ENCODE results near the gene USP3. TPM values are rescaled to one million over a fixed set of nuclear protein-coding genes. Genes with fewer than 3 reads are reported as not detected.

The USP3 gene
- polyA plus RNA-seq, 1 donor (not counting 4 experiments of a cell fraction or from before 2014, with no cell fraction given), result 16.2 TPM

GRCh38 chr15:63501256-63502089 lies 2.9 kb upstream of the USP3 start:
- peak overlapping the region; percentile 74 for H3K27ac ChIP-seq (ENCODE audit: control insufficient read depth, insufficient read depth, low read length)
- FAIRE-seq, result no peak
- H3K4me2 ChIP-seq (ENCODE audit: control insufficient read depth, extremely low read depth, insufficient read depth, low read depth, low read length), result peak overlapping the region; percentile 68
- dilution Hi-C loops (cut with MboI; ENCODE audit: extremely low pct_ligation_motif_present, low sequenced_read_pairs), result no loop called here
- no peaks in the 10 kb centered on the region for H3K9me3 ChIP-seq (ENCODE audit: control insufficient read depth, low read depth, low read length)
- H3K27me3 ChIP-seq (ENCODE audit: control insufficient read depth, extremely low read depth, insufficient read depth, low read length), result no peaks in the 10 kb centered on the region
- TF ChIP-seq EZH2 (IDR thresholded peaks at IDR 0.05; ENCODE audit: low read length), result no peak
- TF ChIP-seq CTCF (optimal IDR thresholded peaks at IDR 0.05 in 1 of 3, IDR thresholded peaks at IDR 0.05 in 1 of 3, conservative IDR thresholded peaks at IDR 0.05 in 1 of 3; ENCODE audit: extremely low read depth in 1 of 3, insufficient read depth in 2 of 3, low read length in 3 of 3), result no peak
- no peaks in the 10 kb centered on the region for H4K20me1 ChIP-seq (ENCODE audit: control insufficient read depth, extremely low read depth, insufficient read depth, low read length)
- H3K79me2 ChIP-seq (ENCODE audit: control insufficient read depth, insufficient read depth, low read length), result peaks cover 18% of the 10 kb centered on the region
- peak overlapping the region; percentile 68 for H3K9ac ChIP-seq (ENCODE audit: control insufficient read depth, extremely low read depth, insufficient read depth, low read length)
- H3K36me3 ChIP-seq (ENCODE audit: control insufficient read depth in 2 of 2, extremely low read depth in 1 of 2, insufficient read depth in 2 of 2, low read length in 2 of 2), result no peaks in the 10 kb centered on the region
- DNase-seq (ENCODE audit: low read depth, low spot score), result no peak
- H2AFZ ChIP-seq (ENCODE audit: control insufficient read depth, low read length), result peak overlapping the region; percentile 85
- peak overlapping the region in 2 of 3 experiments; percentile 4 to 54 for H3K4me3 ChIP-seq (ENCODE audit: control insufficient read depth in 2 of 3, extremely low read depth in 1 of 3, insufficient read depth in 2 of 3, low read depth in 1 of 3, low read length in 3 of 3)
- no peaks in the 10 kb centered on the region for H3K9me1 ChIP-seq (ENCODE audit: control insufficient read depth, extremely low read depth, insufficient read depth, low read length)
- H3K4me1 ChIP-seq (ENCODE audit: control insufficient read depth, extremely low read depth, insufficient read depth, low read length), result peaks cover 44% of the 10 kb centered on the region

GRCh38 chr15:63502137-63502766 lies 2.1 kb upstream of the USP3 start:
- no peak for TF ChIP-seq EZH2 (IDR thresholded peaks at IDR 0.05; ENCODE audit: low read length)
- no peak for TF ChIP-seq CTCF (optimal IDR thresholded peaks at IDR 0.05 in 1 of 3, IDR thresholded peaks at IDR 0.05 in 1 of 3, conservative IDR thresholded peaks at IDR 0.05 in 1 of 3; ENCODE audit: extremely low read depth in 1 of 3, insufficient read depth in 2 of 3, low read length in 3 of 3)
- no peaks in the 10 kb centered on the region for H4K20me1 ChIP-seq (ENCODE audit: control insufficient read depth, extremely low read depth, insufficient read depth, low read length)
- dilution Hi-C loops (cut with MboI; ENCODE audit: extremely low pct_ligation_motif_present, low sequenced_read_pairs), result no loop called here
- peaks cover 26% of the 10 kb centered on the region for H3K79me2 ChIP-seq (ENCODE audit: control insufficient read depth, insufficient read depth, low read length)
- peak overlapping the region; percentile 85 for H2AFZ ChIP-seq (ENCODE audit: control insufficient read depth, low read length)
- peak overlapping the region; percentile 68 for H3K4me2 ChIP-seq (ENCODE audit: control insufficient read depth, extremely low read depth, insufficient read depth, low read depth, low read length)
- DNase-seq (ENCODE audit: low read depth, low spot score) (no peak), FAIRE-seq (no peak)
- H3K27me3 ChIP-seq (ENCODE audit: control insufficient read depth, extremely low read depth, insufficient read depth, low read length), result no peaks in the 10 kb centered on the region
- H3K9me1 ChIP-seq (ENCODE audit: control insufficient read depth, extremely low read depth, insufficient read depth, low read length), result no peaks in the 10 kb centered on the region
- H3K4me1 ChIP-seq (ENCODE audit: control insufficient read depth, extremely low read depth, insufficient read depth, low read length), result peaks cover 48% of the 10 kb centered on the region
- H3K9me3 ChIP-seq (ENCODE audit: control insufficient read depth, low read depth, low read length), result no peaks in the 10 kb centered on the region
- H3K27ac ChIP-seq (ENCODE audit: control insufficient read depth, insufficient read depth, low read length), result peak overlapping the region; percentile 74
- peak overlapping the region in 2 of 3 experiments; percentile 4 to 54 for H3K4me3 ChIP-seq (ENCODE audit: control insufficient read depth in 2 of 3, extremely low read depth in 1 of 3, insufficient read depth in 2 of 3, low read depth in 1 of 3, low read length in 3 of 3)
- peak overlapping the region; percentile 68 for H3K9ac ChIP-seq (ENCODE audit: control insufficient read depth, extremely low read depth, insufficient read depth, low read length)
- no peaks in the 10 kb centered on the region for H3K36me3 ChIP-seq (ENCODE audit: control insufficient read depth in 2 of 2, extremely low read depth in 1 of 2, insufficient read depth in 2 of 2, low read length in 2 of 2)

Data from keratinocyte (primary cell).